CD4-positive, alpha-beta T cell (primary cell): ENCODE data around the gene OBSL1. TPM values are rescaled to one million over a fixed set of nuclear protein-coding genes. Genes with fewer than 3 reads are reported as not detected.
A peak's percentile ranks its signal among the peaks of the same experiment; 100 is the strongest.

Experiments
- ATAC-seq: fragments of 200-7000 bp; cut with Tn5 transposase; one replicate; pipeline ENCODE4 v1.10.0; 2022; ENCODE audit warnings: mild to moderate bottlenecking; ENCODE audit not compliant: poor library complexity
- CTCF ChIA-PET: fragments of 350-600 bp; sonication (Branson Sonifier 250); formaldehyde crosslinking; loops from one replicate; lab custom pipeline; 2021; ENCODE audit warnings: antibody characterized with exemption, inconsistent platforms; lab: Charles Lee
- POLR2A ChIA-PET: fragments of 350-600 bp; sonication (Branson Sonifier 250); formaldehyde crosslinking; loops from one replicate; lab custom pipeline; 2021; ENCODE audit warnings: antibody characterized with exemption, inconsistent platforms; lab: Charles Lee
- DNase-seq, 14 experiments: peaks; one replicate each; pipeline ENCODE4 v3.0.0-alpha.2; 2013 to 2020; ENCODE audit warnings: mixed read lengths in 2 of 14
- H3K27ac ChIP-seq, 2 donors: one replicate each; pipeline versions ENCODE4 v1.5.1 to v1.7.0; 2013; ENCODE audit warnings: low read length in 2 of 2, low read depth in 1 of 2, mild to moderate bottlenecking in 1 of 2
- H3K27me3 ChIP-seq, 2 experiments: 1 replicate in 1 of 2; 2 replicates in 1 of 2; pipeline versions ENCODE4 v1.6.1 to v1.7.0; 2013; ENCODE audit warnings: low read length in 2 of 2, control low read depth in 1 of 2, mild to moderate bottlenecking in 1 of 2, moderate library complexity in 1 of 2; ENCODE audit not compliant: insufficient read depth in 2 of 2, control insufficient read depth in 1 of 2
- H3K36me3 ChIP-seq: one replicate; pipeline ENCODE4 v1.6.1; 2013; ENCODE audit warnings: low read length, control low read depth; ENCODE audit not compliant: insufficient read depth
- H3K4me1 ChIP-seq: one replicate; pipeline ENCODE4 v1.6.1; 2013; ENCODE audit warnings: low read length, control low read depth; ENCODE audit not compliant: insufficient read depth
- H3K4me3 ChIP-seq: one replicate; pipeline ENCODE4 v1.5.1; 2013; ENCODE audit warnings: mild to moderate bottlenecking, low read length, moderate library complexity
- H3K9me3 ChIP-seq, 2 experiments: 1 replicate in 1 of 2; 2 replicates in 1 of 2; pipeline versions ENCODE4 v1.6.1 to v1.7.0; 2013; ENCODE audit warnings: low read length in 2 of 2, mild to moderate bottlenecking in 2 of 2, control low read depth in 1 of 2, moderate library complexity in 1 of 2; ENCODE audit not compliant: control insufficient read depth in 1 of 2, insufficient read depth in 1 of 2
- H3K27ac Mint-ChIP-seq: one replicate; pipeline ENCODE4 v1.8.0; 2020; ENCODE audit warnings: mixed read lengths
- H3K27me3 Mint-ChIP-seq: one replicate; pipeline ENCODE4 v1.8.0; 2021; ENCODE audit warnings: mixed read lengths
- H3K36me3 Mint-ChIP-seq: one replicate; pipeline ENCODE4 v1.8.0; 2021; ENCODE audit warnings: low read depth, mixed read lengths
- H3K4me1 Mint-ChIP-seq: one replicate; pipeline ENCODE4 v1.8.0; 2021; ENCODE audit warnings: low read depth, mixed read lengths
- H3K4me3 Mint-ChIP-seq: one replicate; pipeline ENCODE4 v1.8.0; 2020; ENCODE audit warnings: mild to moderate bottlenecking, mixed read lengths
- H3K9me3 Mint-ChIP-seq: one replicate; pipeline ENCODE4 v1.8.0; 2020; ENCODE audit warnings: mixed read lengths
- CTCF ChIP-seq: fragments of 200-600 bp; IDR thresholded peaks from one replicate; pipeline ENCODE4 v1.8.0; 2022; ENCODE audit warnings: antibody characterized with exemption, mild to moderate bottlenecking
- intact Hi-C, 2 experiments: fragments of 100-400 bp; cut with DNase I in 1 of 2; cut with micrococcal nuclease in 1 of 2; formaldehyde crosslinking; loops; one replicate each; pipeline versions ENCODE4 v1.15.1 to v1.9.0; 2023 to 2025; cut with DNase I, micrococcal nuclease
- total RNA-seq, 174 experiments: library from RNA in 2 of 174; stranded (reverse) in 2 of 174; gene quantifications; one replicate each; pipeline ENCODE4 v1.2.3 and lab custom pipeline; 2021 to 2026

Gene OBSL1
- total RNA-seq, 2 experiments from 2014 or later, result 0.31 to 0.49 TPM

GRCh38 chr2:219557791-219558785 lies 13.3 kb downstream of the OBSL1 start:
- no peak for TF ChIP-seq CTCF
- intact Hi-C loops, result no loop called here
- Histone ChIP-seq H3K9me3 (peaks cover 0 to 12% of the 10 kb centered on the region in 2 experiments), H3K27ac (no peak overlapping the region), H3K4me3 (no peak overlapping the region), H3K36me3 (no peaks in the 10 kb centered on the region), H3K27me3 (peaks cover 27 to 28% of the 10 kb centered on the region in 2 experiments), H3K4me1 (peaks cover 6% of the 10 kb centered on the region)
- Mint-ChIP-seq H3K27me3 (peaks cover 53% of the 10 kb centered on the region), H3K4me1 (peaks cover 10% of the 10 kb centered on the region), H3K4me3 (no peak overlapping the region), H3K9me3 (no peaks in the 10 kb centered on the region), H3K36me3 (no peaks in the 10 kb centered on the region), H3K27ac (no peak overlapping the region)
- no peak for ATAC-seq
- CTCF ChIA-PET, result no interaction called here
- POLR2A ChIA-PET, result no interaction called here
- no peak for DNase-seq

DNA sequence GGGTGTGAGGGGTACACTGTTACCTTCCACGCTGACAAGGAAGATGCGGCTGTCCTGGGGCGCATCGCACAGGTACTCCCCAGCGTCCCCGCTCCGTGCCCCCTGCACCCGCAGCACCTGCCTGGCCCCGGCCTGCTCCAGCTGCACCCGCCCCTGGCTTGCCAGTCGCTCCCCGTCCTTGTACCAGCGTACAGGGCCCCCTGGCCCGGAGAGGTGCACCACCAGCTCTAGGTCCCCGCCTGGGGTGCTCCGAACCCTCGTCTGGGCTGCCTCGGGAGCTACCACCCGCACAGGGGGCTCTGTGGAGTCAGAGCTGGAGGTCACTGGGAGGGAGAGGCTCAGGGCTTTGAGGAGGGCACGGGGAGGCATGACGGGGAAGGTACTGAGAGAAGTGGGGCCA lies 14.0 kb downstream of the OBSL1 start:
- peaks cover 14% of the 10 kb centered on the region for H3K4me1 ChIP-seq
- DNase-seq, result no peak
- ChIA-PET POLR2A (no interaction called here), CTCF (no interaction called here)
- peaks cover 49% of the 10 kb centered on the region for H3K27me3 Mint-ChIP-seq
- intact Hi-C loops, result no loop called here
- H3K36me3 Mint-ChIP-seq, result no peaks in the 10 kb centered on the region
- ATAC-seq, result no peak
- no peaks in the 10 kb centered on the region for H3K36me3 ChIP-seq
- no peak overlapping the region for H3K27ac Mint-ChIP-seq
- H3K27ac ChIP-seq, result no peak overlapping the region
- H3K9me3 ChIP-seq, result peaks cover 0 to 17% of the 10 kb centered on the region in 2 experiments
- H3K27me3 ChIP-seq, result peaks cover 27 to 33% of the 10 kb centered on the region in 2 experiments
- peaks cover 11% of the 10 kb centered on the region for H3K4me1 Mint-ChIP-seq
- no peak overlapping the region for H3K4me3 Mint-ChIP-seq
- TF ChIP-seq CTCF, result no peak
- no peak overlapping the region for H3K4me3 ChIP-seq
- no peaks in the 10 kb centered on the region for H3K9me3 Mint-ChIP-seq

- H3K36me3 ChIP-seq, result no peaks in the 10 kb centered on the region
- Mint-ChIP-seq H3K27ac (no peak overlapping the region), H3K36me3 (no peaks in the 10 kb centered on the region), H3K4me1 (peaks cover 17% of the 10 kb centered on the region), H3K9me3 (no peaks in the 10 kb centered on the region), H3K27me3 (peaks cover 52% of the 10 kb centered on the region), H3K4me3 (peak overlapping the region; percentile 7)
- TF ChIP-seq CTCF, result no peak
- peaks cover 32 to 42% of the 10 kb centered on the region in 2 experiments for H3K27me3 ChIP-seq
- ATAC-seq (no peak), DNase-seq (no peak)
- no peak overlapping the region for H3K4me3 ChIP-seq
- CTCF ChIA-PET, result interaction anchor here (0.6 kb wide), 1 partner anchor 61 kb away, joined by 3 read pairs; a partner anchor contains a TSS
- peaks cover 22% of the 10 kb centered on the region for H3K4me1 ChIP-seq
- intact Hi-C loops, result no loop called here
- POLR2A ChIA-PET, result no interaction called here
- H3K9me3 ChIP-seq, result peaks cover 0 to 24% of the 10 kb centered on the region in 2 experiments
- no peak overlapping the region for H3K27ac ChIP-seq
These were observed 14.9 kb downstream of the OBSL1 start for GRCh38 chr2:219556413-219556812.
